Ovary (tissue), 9 donors: ENCODE data around the gene BBOF1. TPM values are rescaled to one million over a fixed set of nuclear protein-coding genes. Genes with fewer than 3 reads are reported as not detected.

ENCODE experiments used
- DNase-seq, 5 donors: peaks; one replicate each; pipeline ENCODE4 v3.0.0-alpha.2; 2019 to 2020
- H3K27ac ChIP-seq, 2 donors: fragments of 200-600 bp; one replicate each; pipeline versions ENCODE4 v1.5.1 to v1.8.0; 2019 to 2022
- H3K27me3 ChIP-seq: fragments of 200-600 bp; one replicate; pipeline ENCODE4 v1.8.0; 2022
- H3K36me3 ChIP-seq: fragments of 200-600 bp; sonication (generic); one replicate; pipeline ENCODE4 v1.5.1; 2019
- H3K4me1 ChIP-seq: one replicate; pipeline ENCODE4 v1.8.1; 2013; ENCODE audit warnings: mild to moderate bottlenecking, moderate library complexity; ENCODE audit not compliant: insufficient read depth
- H3K4me3 ChIP-seq: fragments of 200-600 bp; sonication (generic); one replicate; pipeline ENCODE4 v1.5.1; 2017
- H3K9me3 ChIP-seq, 2 donors: fragments of 200-600 bp in 1 of 2; sonication (generic) in 1 of 2; one replicate each; pipeline versions ENCODE4 v1.5.1 to v1.8.1; 2013 to 2019; ENCODE audit warnings: mild to moderate bottlenecking in 1 of 2, moderate library complexity in 1 of 2
- CTCF ChIP-seq, 3 donors: fragments of 450-650 bp in 2 of 3; fragments of 200-600 bp in 1 of 3; IDR thresholded peaks; one replicate each; pipeline versions ENCODE4 v1.5.1 to v1.8.0; 2016 to 2022; ENCODE audit warnings: antibody characterized with exemption in 3 of 3, mild to moderate bottlenecking in 1 of 3
- EP300 ChIP-seq: sonication (generic); formaldehyde crosslinking; IDR thresholded peaks from one replicate; pipeline ENCODE4 v1.6.1; 2017; ENCODE audit warnings: antibody characterized with exemption
- POLR2A ChIP-seq: fragments of 450-650 bp; IDR thresholded peaks from one replicate; pipeline ENCODE4 v1.6.1; 2017; ENCODE audit warnings: antibody characterized with exemption, mild to moderate bottlenecking, moderate library complexity
- WGBS, 3 donors: extraction: QIAGEN DNeasy Blood & Tissue Kit in 1 of 3; methylation state at CpG; one replicate each; pipeline versions ENCODE4 v1.1.5 to v1.1.7; 2013 to 2017; 5-methylcytosine and 5-hydroxymethylcytosine counted together
- intact Hi-C, 4 donors: fragments of 100-400 bp; cut with DNase I; formaldehyde crosslinking; loops; one replicate each; pipeline versions ENCODE4 v1.11.0 to v1.15.1; 2022 to 2023
- polyA plus RNA-seq, 2 donors: library from polyadenylated mRNA; stranded (reverse); fragments of 200-250 nt in 1 of 2; fragments of 350-450 nt in 1 of 2; fragmentation: Illumina TruSeq in 1 of 2; extraction: RNeasy Lipid Tissue Mini Kit (QIAGEN cat#74804) in 1 of 2; gene quantifications; one replicate each; pipeline ENCODE4 v1.2.3, GENCODE V29; 2013 to 2014
- total RNA-seq, 7 donors: library from RNA; depleted of rRNA in 2 of 7; stranded (reverse); fragments of >200 nt in 2 of 7; fragmentation: NEBNext Ultra II Directional in 3 of 7; extraction: Animal tissue kit (Norgen Biotek cat#: 25700) in 3 of 7; gene quantifications; one replicate each; pipeline versions ENCODE4 v1.1.0 to v1.2.4, GENCODE V29; 2016 to 2023
- donor health status: DM: no; HTN: no; CAD: no; lungs with moderate emphysema.
- donor health status: DM: no; HTN: no; CAD: no.
- donor health status: Bipolar disorder and iron deficiency.
- donor health status: DM: yes; HTN: yes; CAD: no.
- donor health status: DM: no; HTN: no; CAD: no.
- donor health status: DM: yes; HTN: yes; CAD: no.

The BBOF1 gene
- total and polyA plus RNA-seq, 9 donors, result 1.7 to 16.5 (median 4.9) TPM

DNA sequence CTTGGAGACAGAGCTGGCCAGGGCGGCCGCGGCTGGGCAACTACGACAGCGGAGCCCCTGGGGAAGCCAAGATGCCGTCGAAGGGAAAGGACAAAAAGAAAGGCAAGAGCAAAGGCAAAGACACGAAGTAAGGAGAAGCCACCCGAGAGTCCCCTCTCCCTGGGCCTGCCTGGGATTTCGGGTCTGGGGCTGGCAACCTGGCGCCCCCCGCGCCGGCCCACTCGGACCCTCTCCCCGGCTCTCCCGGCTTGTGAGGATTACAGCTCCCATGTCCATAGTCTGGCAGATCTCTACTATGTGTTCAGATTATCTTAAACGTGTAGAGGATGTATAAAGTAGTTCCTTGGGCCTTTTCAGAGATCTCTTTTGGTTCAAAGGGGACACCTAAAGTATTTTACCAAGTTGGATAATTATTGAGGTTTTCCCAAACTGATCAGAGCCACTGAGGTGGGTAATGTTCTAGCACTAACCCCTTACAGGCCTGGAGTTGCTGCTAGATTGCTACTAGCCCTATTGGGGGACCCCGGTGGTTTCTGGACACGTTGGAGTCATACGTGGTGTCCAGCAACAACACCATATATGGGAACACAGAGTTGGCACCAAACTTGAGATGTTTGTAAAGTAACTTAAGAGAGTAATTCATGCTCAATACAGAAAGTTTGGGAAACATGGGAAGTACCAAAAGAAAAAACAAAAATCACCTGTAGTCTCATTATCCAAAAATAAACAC is 424 bp downstream of the BBOF1 start:
- Histone ChIP-seq H3K27me3 (no peaks in the 10 kb centered on the region), H3K4me3 (peak overlapping the region; percentile 70), H3K4me1 (no peaks in the 10 kb centered on the region), H3K27ac (peak overlapping the region in 1 of 2 donors; percentile 95), H3K9me3 (no peaks in the 10 kb centered on the region), H3K36me3 (no peaks in the 10 kb centered on the region)
- TF ChIP-seq EP300, result no peak
- DNase-seq, result peak in 1 of 5 donors; percentile 39
- 1% methylated on average over 21 of the region's 21 CpGs for WGBS, 3 donors
- intact Hi-C loops, result loop anchor here in 1 of 4 donors (10.0 kb wide), 1 partner anchor 135 kb away; the partner anchor contains the start of gene ZNF410

DNA sequence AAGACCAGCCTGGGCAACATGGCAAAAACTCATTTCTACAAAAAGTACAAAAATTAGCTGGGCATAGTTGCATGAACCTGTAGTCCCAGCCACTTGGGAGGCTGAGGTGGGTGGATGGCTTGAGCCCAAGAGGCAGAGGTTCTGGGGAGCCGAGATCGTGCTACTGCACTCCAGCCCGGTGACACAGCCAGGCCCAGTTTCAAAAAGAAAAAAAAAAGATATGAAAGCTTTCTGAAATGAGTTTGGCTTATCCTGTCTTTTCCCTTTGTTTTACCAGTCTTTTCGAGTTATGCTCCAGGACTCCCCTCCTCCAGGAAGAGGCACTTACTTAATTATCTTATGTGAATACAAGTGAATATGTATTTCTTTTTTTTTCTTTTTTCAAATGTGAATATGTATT is 3.2 kb downstream of the BBOF1 start:
- H3K27me3 ChIP-seq, result no peaks in the 10 kb centered on the region
- H3K36me3 ChIP-seq, result no peaks in the 10 kb centered on the region
- H3K4me3 ChIP-seq, result no peak overlapping the region
- no peak overlapping the region for H3K27ac ChIP-seq
- DNase-seq, result no peak
- H3K4me1 ChIP-seq, result no peaks in the 10 kb centered on the region
- intact Hi-C loops, result no loop called here
- no peaks in the 10 kb centered on the region for H3K9me3 ChIP-seq
- 73 to 91% (median 85%) methylated on average over 4 of the region's 4 CpGs for WGBS, 3 donors
- no peak for TF ChIP-seq POLR2A
- no peak for TF ChIP-seq EP300
- TF ChIP-seq CTCF (IDR thresholded peaks at IDR 0.05), result no peak

DNA sequence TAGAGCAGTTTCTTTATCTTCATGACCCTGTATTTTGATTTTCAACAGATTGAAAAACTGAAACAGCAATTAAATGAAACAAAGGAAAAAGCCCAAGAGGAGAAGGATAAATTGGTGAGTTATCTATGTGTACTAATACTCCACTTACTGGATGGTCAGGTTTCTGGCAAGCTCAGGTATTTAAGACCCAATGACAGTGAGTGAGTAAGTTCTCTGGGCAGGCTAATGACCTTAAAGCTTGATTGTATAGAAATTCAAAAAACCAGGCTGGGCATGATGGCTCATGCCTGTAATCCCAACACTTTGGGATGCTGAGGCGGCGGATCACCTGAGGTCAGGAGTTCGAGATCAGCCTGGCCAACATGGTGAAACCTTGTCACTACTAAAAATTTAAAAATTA is 10.0 kb downstream of the BBOF1 start:
- no peaks in the 10 kb centered on the region for H3K9me3 ChIP-seq
- no peak for DNase-seq
- H3K27ac ChIP-seq, result no peak overlapping the region
- no peak overlapping the region for H3K4me3 ChIP-seq
- intact Hi-C loops, result no loop called here
- WGBS, 3 donors, result 95 to 98% (median 96%) methylated on average over 3 of the region's 3 CpGs
- TF ChIP-seq EP300 (no peak), CTCF (IDR thresholded peaks at IDR 0.05) (no peak), POLR2A (no peak)
- no peaks in the 10 kb centered on the region for H3K36me3 ChIP-seq
- no peaks in the 10 kb centered on the region for H3K4me1 ChIP-seq
- no peaks in the 10 kb centered on the region for H3K27me3 ChIP-seq

GRCh38 chr14:74034572-74034971 is 15.4 kb downstream of the BBOF1 start:
- intact Hi-C loops, result no loop called here
- Histone ChIP-seq H3K27ac (no peak overlapping the region), H3K27me3 (no peaks in the 10 kb centered on the region), H3K4me1 (no peaks in the 10 kb centered on the region), H3K9me3 (no peaks in the 10 kb centered on the region), H3K4me3 (no peak overlapping the region), H3K36me3 (no peaks in the 10 kb centered on the region)
- 69 to 86% (median 81%) methylated on average over 3 of the region's 3 CpGs for WGBS, 3 donors
- DNase-seq, result no peak
- TF ChIP-seq POLR2A (no peak), EP300 (no peak)

GRCh38 chr14:74035556-74035955 is 16.4 kb downstream of the BBOF1 start:
- no peaks in the 10 kb centered on the region for H3K4me1 ChIP-seq
- 88 to 95% (median 92%) methylated on average over 4 of the region's 4 CpGs for WGBS, 3 donors
- TF ChIP-seq POLR2A (no peak), EP300 (no peak), CTCF (IDR thresholded peaks at IDR 0.05) (no peak)

More at GRCh38 chr14:74035556-74035955, 16.4 kb downstream of the BBOF1 start:
- H3K36me3 ChIP-seq, result no peaks in the 10 kb centered on the region
- H3K9me3 ChIP-seq, result no peaks in the 10 kb centered on the region
- DNase-seq, result no peak
- H3K4me3 ChIP-seq, result no peak overlapping the region
- intact Hi-C loops, result no loop called here
- no peak overlapping the region for H3K27ac ChIP-seq
- no peaks in the 10 kb centered on the region for H3K27me3 ChIP-seq
